Endothelial cell of umbilical vein (primary cell): ENCODE measurements around the gene KIAA1549. TPM values are rescaled to one million over a fixed set of nuclear protein-coding genes. Genes with fewer than 3 reads are reported as not detected.
"Not testable (repeated sequence)": the region's sequence is repeated elsewhere in the genome, so short reads cannot be mapped to it uniquely, and the experiment has no call there.

ENCODE experiments used
- BruUV-seq: library from RNA; stranded (reverse); fragments of 400-500 nt; replicated peaks from 2 replicates; lab custom pipeline; 2021; lab: Mats Ljungman, UMichigan
- CTCF ChIA-PET: fragments of 300-600, 350-600 bp; sonication (Branson Sonifier 250); formaldehyde crosslinking; loops from one replicate; lab custom pipeline; 2021; ENCODE audit warnings: antibody characterized with exemption, inconsistent platforms; lab: Charles Lee
- POLR2A ChIA-PET: fragments of 300-600, 350-600 bp; sonication (Branson Sonifier 250); formaldehyde crosslinking; loops from one replicate; lab custom pipeline; 2021; ENCODE audit warnings: antibody characterized with exemption, inconsistent platforms; lab: Charles Lee
- DNase-seq: peaks from one replicate; pipeline ENCODE4 v3.0.0-alpha.2; 2011; ENCODE audit warnings: low read depth, low spot score
- FAIRE-seq: peaks from 2 replicates; lab custom pipeline; 2011; peaks lifted over from hg19 to GRCh38; lab: Jason Lieb, UNC
- H2AFZ ChIP-seq: 2 replicates; pipeline ENCODE4 v1.6.0; 2012; ENCODE audit warnings: low read depth, low read length, control low read depth, inconsistent platforms
- H3K27ac ChIP-seq: 2 replicates; pipeline ENCODE4 v1.5.1; 2011; ENCODE audit warnings: low read depth, mild to moderate bottlenecking, control low read depth, low read length, moderate library complexity; ENCODE audit not compliant: insufficient read depth
- H3K27me3 ChIP-seq, 2 experiments: 2 replicates each; pipeline versions ENCODE4 v1.6.0 to v1.6.1; 2011; ENCODE audit warnings: low read length in 2 of 2, mixed read lengths in 1 of 2; ENCODE audit not compliant: control insufficient read depth in 2 of 2, insufficient read depth in 2 of 2
- H3K36me3 ChIP-seq, 2 experiments: 2 replicates in 1 of 2; 3 replicates in 1 of 2; pipeline ENCODE4 v1.5.1; 2011; ENCODE audit warnings: low read length in 2 of 2, mild to moderate bottlenecking in 1 of 2, moderate library complexity in 1 of 2; ENCODE audit not compliant: control insufficient read depth in 2 of 2, insufficient read depth in 2 of 2; ENCODE audit errors: extremely low read depth in 1 of 2
- H3K4me1 ChIP-seq: 3 replicates; pipeline ENCODE4 v1.5.1; 2011; ENCODE audit warnings: mild to moderate bottlenecking, low read length; ENCODE audit not compliant: control insufficient read depth, insufficient read depth; ENCODE audit errors: extremely low read depth
- H3K4me2 ChIP-seq: 2 replicates; pipeline ENCODE4 v1.6.1; 2011; ENCODE audit warnings: low read length, control low read depth, mixed read lengths; ENCODE audit not compliant: insufficient read depth
- H3K4me3 ChIP-seq, 3 experiments: fragments of 200-600 bp in 1 of 3; sonication (generic), shearing (Covaris generic) in 1 of 3; replicated peaks in 1 of 3; 2 replicates each; pipeline ENCODE4 v1.5.1; 2011 to 2016; ENCODE audit warnings: control low read depth in 3 of 3, low read length in 3 of 3, mild to moderate bottlenecking in 2 of 3, inconsistent platforms in 1 of 3, low read depth in 1 of 3, moderate library complexity in 1 of 3; ENCODE audit not compliant: insufficient read depth in 1 of 3
- H3K79me2 ChIP-seq: 2 replicates; pipeline ENCODE4 v1.6.0; 2012; ENCODE audit warnings: low read length, inconsistent platforms; ENCODE audit not compliant: control insufficient read depth, insufficient read depth
- H3K9ac ChIP-seq: replicated peaks from 2 replicates; pipeline ENCODE3; 2011; ENCODE audit warnings: low read length, control low read depth; ENCODE audit not compliant: insufficient read depth; ENCODE audit errors: extremely low read depth
- H3K9me1 ChIP-seq: replicated peaks from 3 replicates; pipeline ENCODE4 v1.6.0; 2011; ENCODE audit warnings: mild to moderate bottlenecking, low read length; ENCODE audit not compliant: control insufficient read depth, insufficient read depth; ENCODE audit errors: extremely low read depth
- H3K9me3 ChIP-seq: replicated peaks from 2 replicates; pipeline ENCODE4 v1.5.1; 2012; ENCODE audit warnings: low read length, inconsistent platforms; ENCODE audit not compliant: control insufficient read depth, insufficient read depth
- H4K20me1 ChIP-seq: replicated peaks from 2 replicates; pipeline ENCODE3; 2011; ENCODE audit warnings: mild to moderate bottlenecking, low read length; ENCODE audit not compliant: control insufficient read depth, insufficient read depth; ENCODE audit errors: extremely low read depth
- CTCF ChIP-seq, 2 donors: IDR thresholded peaks; 1 replicate in 1 of 2; 2 replicates in 1 of 2; pipeline ENCODE4 v1.5.1; 2011; ENCODE audit warnings: low read length in 2 of 2, mild to moderate bottlenecking in 2 of 2, moderate library complexity in 2 of 2, control low read depth in 1 of 2, inconsistent platforms in 1 of 2, low read depth in 1 of 2; ENCODE audit not compliant: insufficient read depth in 1 of 2; ENCODE audit errors: extremely low read depth in 1 of 2
- GATA2 ChIP-seq: IDR thresholded peaks from 2 replicates; pipeline ENCODE4 v1.7.0; 2011; ENCODE audit warnings: low read depth, mild to moderate bottlenecking, moderate library complexity, mixed read lengths, low read length; ENCODE audit not compliant: insufficient read length, insufficient read depth
- MAX ChIP-seq: IDR thresholded peaks from 2 replicates; pipeline ENCODE4 v1.6.1; 2011; ENCODE audit not compliant: insufficient read depth, insufficient read length
- POLR2A ChIP-seq: IDR thresholded peaks from 2 replicates; pipeline ENCODE4 v1.6.1; 2012; ENCODE audit warnings: low read depth, mild to moderate bottlenecking, control low read depth, low read length
- dilution Hi-C: fragments of 300-500 bp; cut with MboI; formaldehyde crosslinking; loops from one replicate; pipeline ENCODE4 v1.15.0; 2019; ENCODE audit warnings: low sequenced_read_pairs; ENCODE audit not compliant: extremely low pct_ligation_motif_present
- intact Hi-C: fragments of 100-400 bp; cut with micrococcal nuclease; formaldehyde crosslinking; loops from one replicate; pipeline ENCODE4 v1.10.0; 2022
- polyA plus RNA-seq, 4 experiments: library from polyadenylated mRNA; depleted of rRNA in 3 of 4; stranded (reverse) in 3 of 4; unstranded in 1 of 4; fragments of >200 nt; gene quantifications; 2 replicates each; pipeline versions ENCODE4 v1.2.1 to v1.2.3, GENCODE V29; 2011 to 2012; ENCODE audit warnings: missing spikeins in 1 of 4
- total RNA-seq: library from RNA; stranded (reverse); gene quantifications from 2 replicates; pipeline ENCODE4 v1.2.3, GENCODE V29; 2021

The KIAA1549 gene
- total and polyA plus RNA-seq, 2 donors (not counting 3 experiments of a cell fraction or from before 2014, with no cell fraction given) = 4.6 to 10.9 TPM

GRCh38 chr7:138814816-138815332 is 166.3 kb downstream of the KIAA1549 start:
- no peaks in the 10 kb centered on the region for H3K27me3 ChIP-seq
- BruUV-seq = no TSS peak
- H3K9me1 ChIP-seq = no peaks in the 10 kb centered on the region
- H3K9ac ChIP-seq = no peak overlapping the region
- DNase-seq (no peak), FAIRE-seq (no peak)
- dilution Hi-C loops (no loop called here), intact Hi-C loops (no loop called here)
- H3K4me2 ChIP-seq = no peak overlapping the region
- ChIA-PET POLR2A (no interaction called here), CTCF (interaction anchor here (0.6 kb wide), 1 partner anchor 632 kb away, joined by 3 read pairs; no protein-coding TSS in a partner anchor)
- no peak for TF ChIP-seq CTCF (IDR thresholded peaks at IDR 0.05; ENCODE audit: extremely low read depth in 1 of 2, insufficient read depth in 1 of 2, low read depth in 1 of 2, low read length in 2 of 2)
- no peaks in the 10 kb centered on the region for H3K9me3 ChIP-seq
- no peak overlapping the region for H2AFZ ChIP-seq
- no peaks in the 10 kb centered on the region for H3K4me1 ChIP-seq
- H3K4me3 ChIP-seq = no peak overlapping the region
- no peaks in the 10 kb centered on the region for H3K79me2 ChIP-seq
- no peaks in the 10 kb centered on the region for H3K36me3 ChIP-seq
- no peaks in the 10 kb centered on the region for H4K20me1 ChIP-seq
- no peak overlapping the region for H3K27ac ChIP-seq

- Histone ChIP-seq H4K20me1 (no peaks in the 10 kb centered on the region), H2AFZ (no peak overlapping the region), H3K27ac (no peak overlapping the region), H3K9me1 (no peaks in the 10 kb centered on the region), H3K9me3 (no peaks in the 10 kb centered on the region), H3K79me2 (no peaks in the 10 kb centered on the region), H3K9ac (no peak overlapping the region), H3K4me3 (no peak overlapping the region), H3K4me1 (no peaks in the 10 kb centered on the region), H3K4me2 (no peak overlapping the region), H3K27me3 (no peaks in the 10 kb centered on the region), H3K36me3 (no peaks in the 10 kb centered on the region)
- intact Hi-C loops = no loop called here
- TF ChIP-seq GATA2 (no peak), MAX (no peak), POLR2A (no peak)
- DNase-seq (no peak), FAIRE-seq (no peak)
- POLR2A ChIA-PET = no interaction called here
- dilution Hi-C loops = no loop called here
- BruUV-seq = no TSS peak
- CTCF ChIA-PET = no interaction called here
Measured at GRCh38 chr7:138813945-138814344, 167.2 kb downstream of the KIAA1549 start.

GRCh38 chr7:138811327-138811726 is 169.9 kb downstream of the KIAA1549 start:
- FAIRE-seq, dilution Hi-C loops, H3K4me1 ChIP-seq, H3K9me1 ChIP-seq, intact Hi-C loops, H3K4me2 ChIP-seq, POLR2A ChIA-PET, H3K9me3 ChIP-seq, H3K4me3 ChIP-seq, H3K9ac ChIP-seq, H3K27me3 ChIP-seq, DNase-seq, H4K20me1 ChIP-seq, CTCF ChIA-PET, H3K27ac ChIP-seq, H3K36me3 ChIP-seq, H2AFZ ChIP-seq, H3K79me2 ChIP-seq, BruUV-seq: not testable (repeated sequence)
